SK-N-MC (cell line): ENCODE measurements around the gene UBE2R2.

ENCODE experiments used
- EZH2 ChIP-seq: fragments of 200-600 bp; sonication (generic); IDR thresholded peaks from one replicate; pipeline ENCODE4 v1.6.1; 2017; ENCODE audit warnings: antibody characterized with exemption
- POLR2AphosphoS5 ChIP-seq: IDR thresholded peaks from 2 replicates; pipeline ENCODE4 v1.6.1; 2012; ENCODE audit warnings: mild to moderate bottlenecking, low read depth, low read length, borderline replicate concordance

DNA sequence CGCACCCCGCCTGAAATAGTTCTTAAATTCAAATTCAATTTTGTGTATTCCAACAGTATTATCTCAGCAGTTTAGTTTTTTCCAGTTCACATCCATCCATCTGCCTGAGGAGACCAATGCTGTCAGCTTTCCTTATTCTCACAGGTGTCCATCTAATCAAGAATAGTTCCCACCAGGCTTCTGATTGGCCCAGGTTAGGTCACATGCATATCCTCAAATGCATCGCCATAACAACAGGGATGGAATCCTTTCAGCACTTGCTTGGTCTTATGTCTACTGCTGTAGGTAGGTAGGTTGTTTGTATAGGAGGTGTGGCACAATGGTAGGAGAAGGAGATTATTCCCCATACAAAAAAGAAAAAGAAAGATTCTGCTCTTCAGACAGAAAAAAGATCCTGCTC, 91.2 kb downstream of the UBE2R2 start:
- TF ChIP-seq POLR2AphosphoS5 (no peak), EZH2 (no peak)
